ENCODE measurements around the gene CEACAM8. TPM values are rescaled to one million over a fixed set of nuclear protein-coding genes. Genes with fewer than 3 reads are reported as not detected.
"Not testable (repeated sequence)": the region's sequence is repeated elsewhere in the genome, so short reads cannot be mapped to it uniquely, and the experiment has no call there.

Gene CEACAM8
- total RNA-seq, 2 experiments from 2014 or later: not detected

- H3K4me3 Mint-ChIP-seq: no peak overlapping the region
- no peaks in the 10 kb centered on the region for H3K27me3 Mint-ChIP-seq
- H3K9me3 Mint-ChIP-seq: no peaks in the 10 kb centered on the region
- no peak for DNase-seq
- H3K4me1 Mint-ChIP-seq: no peaks in the 10 kb centered on the region
- no peaks in the 10 kb centered on the region for H3K36me3 Mint-ChIP-seq
- no peak overlapping the region for H3K27ac Mint-ChIP-seq
Observed at GRCh38 chr19:42538841-42539709, 55.6 kb downstream of the CEACAM8 start.

- H3K9me3 Mint-ChIP-seq, H3K36me3 Mint-ChIP-seq, H3K4me3 Mint-ChIP-seq, H3K4me1 Mint-ChIP-seq, H3K27me3 Mint-ChIP-seq, H3K27ac Mint-ChIP-seq, DNase-seq: not testable (repeated sequence)
Observed at GRCh38 chr19:42535276-42535675, 59.4 kb downstream of the CEACAM8 start.

GRCh38 chr19:42534391-42534790, 60.3 kb downstream of the CEACAM8 start:
- Mint-ChIP-seq H3K27ac (no peak overlapping the region), H3K36me3 (no peaks in the 10 kb centered on the region), H3K4me1 (peaks cover 2% of the 10 kb centered on the region), H3K27me3 (no peaks in the 10 kb centered on the region), H3K4me3 (no peak overlapping the region), H3K9me3 (no peaks in the 10 kb centered on the region)
- no peak for DNase-seq

GRCh38 chr19:42532891-42533290, 61.8 kb downstream of the CEACAM8 start:
- H3K36me3 Mint-ChIP-seq: no peaks in the 10 kb centered on the region
- DNase-seq: no peak
- H3K27ac Mint-ChIP-seq: no peak overlapping the region
- H3K4me1 Mint-ChIP-seq: peaks cover 17% of the 10 kb centered on the region
- H3K4me3 Mint-ChIP-seq: no peak overlapping the region
- no peaks in the 10 kb centered on the region for H3K27me3 Mint-ChIP-seq
- H3K9me3 Mint-ChIP-seq: no peaks in the 10 kb centered on the region

GRCh38 chr19:42531313-42531712, 63.4 kb downstream of the CEACAM8 start:
- no peak overlapping the region for H3K27ac Mint-ChIP-seq
- no peaks in the 10 kb centered on the region for H3K36me3 Mint-ChIP-seq
- no peaks in the 10 kb centered on the region for H3K27me3 Mint-ChIP-seq
- H3K9me3 Mint-ChIP-seq: no peaks in the 10 kb centered on the region
- no peak for DNase-seq
- H3K4me3 Mint-ChIP-seq: no peak overlapping the region
- H3K4me1 Mint-ChIP-seq: peaks cover 27% of the 10 kb centered on the region

Other genes starting within 250 kb of the CEACAM8 start
- gene CNFN, start 204.6 kb downstream of the CEACAM8 start, total RNA-seq: not detected
- gene LIPE, start 167.5 kb downstream of the CEACAM8 start, total RNA-seq: 10 to 100 TPM; 24.8 to 25.1 TPM
- gene CXCL17, start 152.0 kb downstream of the CEACAM8 start, total RNA-seq: not detected
- gene CEACAM1, start 66.4 kb downstream of the CEACAM8 start, total RNA-seq: 1 to 10 TPM; 3.3 to 3.5 TPM
- gene PSG3, start 145.6 kb upstream of the CEACAM8 start, total RNA-seq: not detected
- not detected for gene PSG8, start 170.8 kb upstream of the CEACAM8 start, total RNA-seq

All from activated naive CD8-positive, alpha-beta T cell treated with anti-CD3 and anti-CD28 coated beads for 36 hours (primary cell).